GM21737 (cell line): ENCODE measurements around the gene SCD5.

Experiments
- ATAC-seq: cut with Tn5 transposase; IDR thresholded peaks from one replicate; pipeline ENCODE4 v1.9.1; 2021; ENCODE audit warnings: mild to moderate bottlenecking, moderate library complexity; ENCODE audit not compliant: unreplicated experiment

The SCD5 gene

GRCh38 chr4:82604522-82604921, 194.1 kb downstream of the SCD5 start:
- ATAC-seq = no peak

GRCh38 chr4:82601242-82602015, 197.2 kb downstream of the SCD5 start:
- ATAC-seq = no peak

- no peak for ATAC-seq
Measured at GRCh38 chr4:82599336-82599735, 199.3 kb downstream of the SCD5 start.

- ATAC-seq = no peak
Measured at GRCh38 chr4:82594456-82594855, 204.1 kb downstream of the SCD5 start.

- no peak for ATAC-seq
Measured at GRCh38 chr4:82593411-82593810, 205.2 kb downstream of the SCD5 start.

GRCh38 chr4:82592639-82593038, 206.0 kb downstream of the SCD5 start:
- ATAC-seq = no peak

- no peak for ATAC-seq
Measured at GRCh38 chr4:82591592-82591991, 207.0 kb downstream of the SCD5 start.

GRCh38 chr4:82589756-82590155, 208.8 kb downstream of the SCD5 start:
- ATAC-seq = no peak

- ATAC-seq = no peak
Measured at GRCh38 chr4:82588771-82589270, 209.8 kb downstream of the SCD5 start.

- no peak for ATAC-seq
Measured at GRCh38 chr4:82587826-82588540, 210.6 kb downstream of the SCD5 start.

- no peak for ATAC-seq
Measured at GRCh38 chr4:82585690-82586435, 212.7 kb downstream of the SCD5 start.

- ATAC-seq = no peak
Measured at GRCh38 chr4:82584931-82585330, 213.7 kb downstream of the SCD5 start.

GRCh38 chr4:82583897-82584587, 214.6 kb downstream of the SCD5 start:
- ATAC-seq = no peak

- ATAC-seq = no peak
Measured at GRCh38 chr4:82579932-82580331, 218.7 kb downstream of the SCD5 start.
